B cell (primary cell): Measurements from ENCODE around the gene TSC2. TPM values are rescaled to one million over a fixed set of nuclear protein-coding genes. Genes with fewer than 3 reads are reported as not detected.
A peak's percentile ranks its signal among the peaks of the same experiment; 100 is the strongest.

Source experiments
- ATAC-seq: fragments of 200-7000 bp; cut with Tn5 transposase; one replicate; pipeline ENCODE4 v1.10.0; 2021; ENCODE audit warnings: low read depth, mild to moderate bottlenecking, moderate number of reproducible peaks, moderate library complexity
- CTCF ChIA-PET: fragments of 350-600 bp; sonication (Branson Sonifier 250); formaldehyde crosslinking; loops from one replicate; lab custom pipeline; 2021; ENCODE audit warnings: antibody characterized with exemption, inconsistent platforms; lab: Charles Lee
- POLR2A ChIA-PET: fragments of 350-600 bp; sonication (Branson Sonifier 250); formaldehyde crosslinking; loops from one replicate; lab custom pipeline; 2021; ENCODE audit warnings: antibody characterized with exemption; lab: Charles Lee
- DNase-seq: peaks from one replicate; pipeline ENCODE4 v3.0.0; 2013
- H2AFZ ChIP-seq: 2 replicates; pipeline ENCODE4 v1.6.1; 2012; ENCODE audit warnings: mild to moderate bottlenecking, low read depth, low read length; ENCODE audit not compliant: insufficient read depth, poor library complexity, severe bottlenecking
- H3K27ac ChIP-seq, 2 donors: 1 replicate in 1 of 2; 2 replicates in 1 of 2; pipeline ENCODE4 v1.5.1; 2012 to 2013; ENCODE audit warnings: low read length in 2 of 2, mild to moderate bottlenecking in 2 of 2, moderate library complexity in 1 of 2
- H3K27me3 ChIP-seq, 4 experiments: fragments of 200-600 bp in 1 of 4; sonication (generic) in 1 of 4; replicated peaks in 1 of 4; 1 replicate in 2 of 4; 2 replicates in 2 of 4; pipeline versions ENCODE4 v1.6.1 to v1.7.0; 2013 to 2016; ENCODE audit warnings: low read length in 3 of 4, mild to moderate bottlenecking in 2 of 4, mixed read lengths in 1 of 4, moderate library complexity in 1 of 4; ENCODE audit not compliant: insufficient read depth in 4 of 4, control insufficient read depth in 3 of 4; ENCODE audit errors: control extremely low read depth in 1 of 4
- H3K36me3 ChIP-seq, 2 experiments: replicated peaks in 1 of 2; 1 replicate in 1 of 2; 2 replicates in 1 of 2; pipeline versions ENCODE4 v1.6.1 to v1.7.1; 2013; ENCODE audit warnings: low read length in 1 of 2; ENCODE audit not compliant: insufficient read depth in 2 of 2, control insufficient read depth in 1 of 2; ENCODE audit errors: control extremely low read depth in 1 of 2, extremely low read depth in 1 of 2
- H3K4me1 ChIP-seq, 2 donors: fragments of 200-600 bp in 1 of 2; sonication (generic) in 1 of 2; 1 replicate in 1 of 2; 2 replicates in 1 of 2; pipeline versions ENCODE4 v1.5.1 to v1.6.1; 2013 to 2017; ENCODE audit warnings: low read length in 2 of 2; ENCODE audit not compliant: control insufficient read depth in 2 of 2, insufficient read depth in 2 of 2
- H3K4me2 ChIP-seq: replicated peaks from 2 replicates; pipeline ENCODE3; 2012; ENCODE audit warnings: mild to moderate bottlenecking, low read depth, low read length; ENCODE audit not compliant: poor library complexity, severe bottlenecking
- H3K4me3 ChIP-seq, 5 experiments: fragments of 200-600 bp in 1 of 5; sonication (generic) in 1 of 5; 1 replicate in 3 of 5; 2 replicates in 2 of 5; pipeline versions ENCODE4 v1.5.1 to v1.7.0; 2011 to 2016; ENCODE audit warnings: low read length in 4 of 5, mild to moderate bottlenecking in 4 of 5, low read depth in 2 of 5, control low read depth in 1 of 5, moderate library complexity in 1 of 5; ENCODE audit not compliant: insufficient read depth in 1 of 5; ENCODE audit errors: control extremely low read depth in 1 of 5, extremely low read depth in 1 of 5
- H3K79me2 ChIP-seq: fragments of 200-600 bp; sonication (generic); one replicate; pipeline ENCODE4 v1.6.0; 2016; ENCODE audit warnings: low read length; ENCODE audit not compliant: control insufficient read depth, insufficient read depth
- H3K9ac ChIP-seq: fragments of 200-600 bp; sonication (generic); 2 replicates; pipeline ENCODE4 v1.6.1; 2017; ENCODE audit warnings: mild to moderate bottlenecking, low read length, moderate library complexity
- H3K9me3 ChIP-seq, 3 donors: one replicate each; pipeline versions ENCODE4 v1.6.1 to v1.7.1; 2013; ENCODE audit warnings: low read length in 2 of 3; ENCODE audit not compliant: control insufficient read depth in 2 of 3, insufficient read depth in 1 of 3; ENCODE audit errors: control extremely low read depth in 1 of 3
- H4K20me1 ChIP-seq: 2 replicates; pipeline ENCODE4 v1.6.0; 2012; ENCODE audit warnings: mild to moderate bottlenecking, low read length; ENCODE audit not compliant: insufficient read depth, control insufficient read depth, poor library complexity, severe bottlenecking
- H3K27ac Mint-ChIP-seq: one replicate; pipeline ENCODE4 v1.8.0; 2021; ENCODE audit warnings: mixed read lengths
- H3K27me3 Mint-ChIP-seq: one replicate; pipeline ENCODE4 v1.8.0; 2021; ENCODE audit warnings: mixed read lengths
- H3K4me1 Mint-ChIP-seq: one replicate; pipeline ENCODE4 v1.8.0; 2021; ENCODE audit warnings: mixed read lengths
- H3K4me3 Mint-ChIP-seq: one replicate; pipeline ENCODE4 v1.8.0; 2021; ENCODE audit warnings: mixed read lengths
- H3K9me3 Mint-ChIP-seq: one replicate; pipeline ENCODE4 v1.8.0; 2022; ENCODE audit warnings: mixed read lengths; ENCODE audit not compliant: insufficient read depth
- EZH2 ChIP-seq: IDR thresholded peaks from 2 replicates; pipeline ENCODE4 v1.6.1; 2012; ENCODE audit warnings: borderline replicate concordance, low read depth, mild to moderate bottlenecking, moderate library complexity, low read length; ENCODE audit not compliant: insufficient read depth, poor library complexity, severe bottlenecking
- whole genome bisulfite sequencing: methylation state at CpG from one replicate; pipeline ENCODE4 v1.1.5; 2013; ENCODE audit warnings: missing lambda C conversion rate; ENCODE audit not compliant: insufficient coverage; 5-methylcytosine and 5-hydroxymethylcytosine counted together
- intact Hi-C: fragments of 100-400 bp; cut with micrococcal nuclease; formaldehyde crosslinking; loops from one replicate; pipeline ENCODE4 v1.10.0; 2022
- polyA plus RNA-seq: library from polyadenylated mRNA; depleted of rRNA; stranded (reverse); fragments of >200 nt; gene quantifications from 2 replicates; pipeline ENCODE4 v1.2.3, GENCODE V29; 2012
- total RNA-seq, 2 donors: library from RNA; stranded (reverse); fragments of 120-200 nt in 1 of 2; gene quantifications; 1 replicate in 1 of 2; 2 replicates in 1 of 2; pipeline versions ENCODE4 v1.2.3 to v1.2.4, GENCODE V29; 2013 to 2022
- TF ChIP-seq, protein P1 (sequence below): fragments of 200-600 bp; IDR thresholded peaks from one replicate; pipeline ENCODE4 v1.8.0; 2022; ENCODE audit warnings: antibody characterized with exemption, mild to moderate bottlenecking

Gene TSC2
- total and polyA plus RNA-seq, 2 donors (not counting 1 experiment from before 2014, with no cell fraction given) = 128 to 194 TPM

DNA sequence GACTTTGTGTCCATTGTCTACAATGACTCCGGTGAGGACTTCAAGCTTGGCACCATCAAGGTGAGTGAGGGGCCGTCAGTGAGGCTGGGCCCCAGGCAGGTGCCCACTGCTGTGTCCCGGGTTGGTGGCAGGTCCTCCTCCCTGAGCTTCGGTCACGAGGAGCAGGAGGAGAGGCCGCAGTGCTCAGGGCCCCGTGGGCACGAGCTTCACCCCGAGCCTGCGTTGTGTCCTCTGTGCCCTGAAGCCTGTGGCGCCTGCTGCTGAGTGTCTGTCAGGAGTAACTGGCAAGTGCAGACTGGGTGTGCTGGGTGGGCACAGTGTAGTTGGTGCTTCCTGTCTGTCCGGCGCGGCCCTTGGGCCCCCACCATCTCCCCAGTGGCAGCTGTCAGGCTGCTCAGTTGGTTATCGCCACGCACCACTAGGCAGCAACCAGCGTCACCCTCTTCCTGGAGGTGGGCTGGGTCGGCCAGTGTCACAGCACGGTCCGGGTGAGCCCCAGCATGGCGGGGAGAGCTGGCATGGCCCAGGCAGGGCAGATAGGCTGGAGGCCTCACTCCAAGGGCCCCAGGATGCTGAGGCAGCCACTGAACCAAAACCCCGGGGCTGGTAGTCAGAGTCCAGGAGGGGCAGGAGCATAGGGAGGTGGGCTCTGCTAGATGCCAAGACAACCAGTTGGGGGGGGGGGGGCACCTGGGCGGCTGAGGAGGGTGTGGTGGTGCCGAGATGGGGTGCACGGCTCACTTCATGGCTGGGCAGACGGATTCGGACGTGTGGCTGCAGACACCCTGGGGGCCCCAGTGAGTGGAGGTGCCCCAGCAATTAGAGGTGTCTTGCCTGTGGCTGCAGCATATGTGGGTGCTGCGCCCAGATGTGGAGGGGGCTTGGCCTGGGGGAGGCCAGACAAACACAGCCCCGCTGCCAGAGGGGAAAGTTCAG lies 39.3 kb downstream of the TSC2 start:
- peaks cover 0 to 42% of the 10 kb centered on the region in 2 experiments for H3K36me3 ChIP-seq
- peak overlapping the region; percentile 88 for H3K27ac Mint-ChIP-seq
- peak overlapping the region; percentile 41 for H3K4me3 Mint-ChIP-seq
- no peaks in the 10 kb centered on the region for H3K27me3 ChIP-seq
- H3K27ac ChIP-seq = no peak overlapping the region
- H3K4me1 ChIP-seq = peaks cover 0 to 15% of the 10 kb centered on the region in 2 donors
- 87% methylated on average over 29 of the region's 30 CpGs for WGBS
- no peaks in the 10 kb centered on the region for H4K20me1 ChIP-seq
- POLR2A ChIA-PET = interaction anchor here (0.7 kb wide), 1 partner anchor 829 kb away, joined by 5 read pairs; no protein-coding TSS in a partner anchor
- H3K9ac ChIP-seq = no peak overlapping the region
- H3K4me2 ChIP-seq = peak overlapping the region; percentile 14
- no peaks in the 10 kb centered on the region for H3K9me3 Mint-ChIP-seq
- TF ChIP-seq, protein P1, sequence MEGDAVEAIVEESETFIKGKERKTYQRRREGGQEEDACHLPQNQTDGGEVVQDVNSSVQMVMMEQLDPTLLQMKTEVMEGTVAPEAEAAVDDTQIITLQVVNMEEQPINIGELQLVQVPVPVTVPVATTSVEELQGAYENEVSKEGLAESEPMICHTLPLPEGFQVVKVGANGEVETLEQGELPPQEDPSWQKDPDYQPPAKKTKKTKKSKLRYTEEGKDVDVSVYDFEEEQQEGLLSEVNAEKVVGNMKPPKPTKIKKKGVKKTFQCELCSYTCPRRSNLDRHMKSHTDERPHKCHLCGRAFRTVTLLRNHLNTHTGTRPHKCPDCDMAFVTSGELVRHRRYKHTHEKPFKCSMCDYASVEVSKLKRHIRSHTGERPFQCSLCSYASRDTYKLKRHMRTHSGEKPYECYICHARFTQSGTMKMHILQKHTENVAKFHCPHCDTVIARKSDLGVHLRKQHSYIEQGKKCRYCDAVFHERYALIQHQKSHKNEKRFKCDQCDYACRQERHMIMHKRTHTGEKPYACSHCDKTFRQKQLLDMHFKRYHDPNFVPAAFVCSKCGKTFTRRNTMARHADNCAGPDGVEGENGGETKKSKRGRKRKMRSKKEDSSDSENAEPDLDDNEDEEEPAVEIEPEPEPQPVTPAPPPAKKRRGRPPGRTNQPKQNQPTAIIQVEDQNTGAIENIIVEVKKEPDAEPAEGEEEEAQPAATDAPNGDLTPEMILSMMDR = no peak
- no peak for TF ChIP-seq EZH2
- H3K4me1 Mint-ChIP-seq = peaks cover 7% of the 10 kb centered on the region
- CTCF ChIA-PET = interaction anchor here (0.7 kb wide), 1 partner anchor 135 kb away, joined by 4 read pairs; no protein-coding TSS in a partner anchor
- no peaks in the 10 kb centered on the region for H3K27me3 Mint-ChIP-seq
- H3K79me2 ChIP-seq = no peaks in the 10 kb centered on the region
- no peaks in the 10 kb centered on the region for H3K9me3 ChIP-seq
- ATAC-seq (peak; percentile 66), DNase-seq (peak; percentile 34)
- intact Hi-C loops = no loop called here
- no peak overlapping the region for H2AFZ ChIP-seq
- no peak overlapping the region for H3K4me3 ChIP-seq
